MM.1S (cell line): ENCODE measurements around the gene UTP15.

ENCODE experiments used
- EZH2 ChIP-seq: fragments of 300-600 bp; sonication (generic); optimal IDR thresholded peaks from 2 replicates; pipeline ENCODE3; 2017; ENCODE audit warnings: low read depth, mild to moderate bottlenecking, antibody characterized with exemption, low read length, mixed read lengths
- EZH2phosphoT487 ChIP-seq: fragments of 300-600 bp; sonication (generic); IDR thresholded peaks from 2 replicates; pipeline ENCODE4 v1.6.1; 2018; ENCODE audit warnings: antibody characterized with exemption, low read length
- TF ChIP-seq, protein P1 (sequence below): fragments of 300-600 bp; sonication (generic); IDR thresholded peaks from 2 replicates; pipeline ENCODE4 v1.5.1; 2016; ENCODE audit warnings: antibody characterized with exemption, low read length, mixed read lengths

- TF ChIP-seq, protein P1, sequence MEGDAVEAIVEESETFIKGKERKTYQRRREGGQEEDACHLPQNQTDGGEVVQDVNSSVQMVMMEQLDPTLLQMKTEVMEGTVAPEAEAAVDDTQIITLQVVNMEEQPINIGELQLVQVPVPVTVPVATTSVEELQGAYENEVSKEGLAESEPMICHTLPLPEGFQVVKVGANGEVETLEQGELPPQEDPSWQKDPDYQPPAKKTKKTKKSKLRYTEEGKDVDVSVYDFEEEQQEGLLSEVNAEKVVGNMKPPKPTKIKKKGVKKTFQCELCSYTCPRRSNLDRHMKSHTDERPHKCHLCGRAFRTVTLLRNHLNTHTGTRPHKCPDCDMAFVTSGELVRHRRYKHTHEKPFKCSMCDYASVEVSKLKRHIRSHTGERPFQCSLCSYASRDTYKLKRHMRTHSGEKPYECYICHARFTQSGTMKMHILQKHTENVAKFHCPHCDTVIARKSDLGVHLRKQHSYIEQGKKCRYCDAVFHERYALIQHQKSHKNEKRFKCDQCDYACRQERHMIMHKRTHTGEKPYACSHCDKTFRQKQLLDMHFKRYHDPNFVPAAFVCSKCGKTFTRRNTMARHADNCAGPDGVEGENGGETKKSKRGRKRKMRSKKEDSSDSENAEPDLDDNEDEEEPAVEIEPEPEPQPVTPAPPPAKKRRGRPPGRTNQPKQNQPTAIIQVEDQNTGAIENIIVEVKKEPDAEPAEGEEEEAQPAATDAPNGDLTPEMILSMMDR, result no peak
- TF ChIP-seq EZH2, result no peak
- TF ChIP-seq EZH2phosphoT487, result no peak
These were observed 39.9 kb downstream of the UTP15 start for GRCh38 chr5:73605223-73606087.
